NCI-H345 treated with DMSO at 0.1 percent for 48 hours (cell line): ENCODE measurements around the gene TMTC4.
"Not testable (repeated sequence)": the region's sequence is repeated elsewhere in the genome, so short reads cannot be mapped to it uniquely, and the experiment has no call there.

Source experiments
- DNase-seq: peaks from one replicate; lab custom pipeline; 2025; ENCODE audit not compliant: unreplicated experiment; lab: John Stamatoyannopoulos, UW

The TMTC4 gene

GRCh38 chr13:100633461-100633860 lies 41.1 kb downstream of the TMTC4 start:
- DNase-seq = no peak

DNA sequence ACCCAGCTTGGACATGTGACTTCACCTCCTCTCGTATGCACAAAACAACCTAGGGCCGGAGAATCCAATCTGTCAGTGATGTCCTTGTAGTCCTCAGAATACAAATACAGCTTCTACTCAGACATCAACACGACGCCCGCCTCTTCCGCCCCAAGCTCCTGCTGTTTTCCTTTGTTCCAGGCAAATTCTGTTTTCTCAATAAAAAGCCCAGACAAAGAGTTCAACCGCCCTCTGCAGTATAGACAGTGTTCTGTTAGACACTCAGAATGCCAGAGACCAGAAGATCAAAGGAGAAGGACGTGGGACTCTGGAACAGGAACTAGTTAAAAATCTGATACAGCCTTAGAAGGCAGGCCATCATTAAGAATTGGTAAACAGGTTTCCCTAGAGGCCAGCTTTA lies 44.0 kb downstream of the TMTC4 start:
- peak; percentile 91 for DNase-seq

DNA sequence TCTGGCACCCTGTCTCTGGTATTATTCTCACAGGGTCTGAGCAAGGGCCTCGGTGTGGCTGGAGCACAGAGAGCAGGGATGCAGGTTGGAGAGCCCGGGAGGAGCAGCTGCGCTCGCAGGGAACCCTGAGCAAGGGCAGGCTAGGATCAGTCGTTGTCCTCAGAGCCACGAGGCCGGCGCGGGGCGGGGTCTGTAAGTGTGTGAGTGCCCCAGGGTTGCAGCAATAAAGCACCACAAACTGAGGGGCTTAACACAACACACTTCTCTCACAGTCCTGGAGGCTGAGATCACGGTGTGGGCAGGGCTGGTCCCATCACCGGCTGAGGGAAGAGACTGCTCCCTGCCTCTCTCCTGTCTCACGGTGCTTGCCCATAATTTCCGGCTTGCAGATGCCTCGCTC lies 47.5 kb downstream of the TMTC4 start:
- no peak for DNase-seq

- DNase-seq = no peak
Observed at GRCh38 chr13:100625447-100625846, 49.1 kb downstream of the TMTC4 start.

- DNase-seq = no peak
Observed at GRCh38 chr13:100620792-100621191, 53.8 kb downstream of the TMTC4 start.

- DNase-seq = no peak
Observed at GRCh38 chr13:100619940-100620339, 54.7 kb downstream of the TMTC4 start.

DNA sequence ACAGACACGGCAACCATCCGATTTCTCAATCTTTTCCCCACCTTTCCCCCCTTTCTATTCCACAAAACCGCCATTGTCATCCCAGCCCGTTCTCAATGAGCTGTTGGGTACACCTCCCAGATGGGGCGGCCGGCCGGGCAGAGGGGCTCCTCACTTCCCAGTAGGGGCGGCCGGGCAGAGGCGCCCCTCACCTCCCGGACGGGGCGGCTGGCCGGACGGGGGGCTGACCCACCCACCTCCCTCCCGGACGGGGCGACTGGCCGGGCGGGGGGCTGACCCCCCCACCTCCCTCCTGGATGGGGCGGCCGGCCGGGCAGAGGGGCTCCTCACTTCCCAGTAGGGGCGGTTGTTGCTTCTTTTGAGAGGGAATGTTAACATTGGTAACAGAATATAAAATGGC lies 55.7 kb downstream of the TMTC4 start:
- not testable (repeated sequence) for DNase-seq

- no peak for DNase-seq
Observed at GRCh38 chr13:100613031-100613430, 61.6 kb downstream of the TMTC4 start.

GRCh38 chr13:100611678-100612492 lies 62.7 kb downstream of the TMTC4 start:
- DNase-seq = no peak

DNA sequence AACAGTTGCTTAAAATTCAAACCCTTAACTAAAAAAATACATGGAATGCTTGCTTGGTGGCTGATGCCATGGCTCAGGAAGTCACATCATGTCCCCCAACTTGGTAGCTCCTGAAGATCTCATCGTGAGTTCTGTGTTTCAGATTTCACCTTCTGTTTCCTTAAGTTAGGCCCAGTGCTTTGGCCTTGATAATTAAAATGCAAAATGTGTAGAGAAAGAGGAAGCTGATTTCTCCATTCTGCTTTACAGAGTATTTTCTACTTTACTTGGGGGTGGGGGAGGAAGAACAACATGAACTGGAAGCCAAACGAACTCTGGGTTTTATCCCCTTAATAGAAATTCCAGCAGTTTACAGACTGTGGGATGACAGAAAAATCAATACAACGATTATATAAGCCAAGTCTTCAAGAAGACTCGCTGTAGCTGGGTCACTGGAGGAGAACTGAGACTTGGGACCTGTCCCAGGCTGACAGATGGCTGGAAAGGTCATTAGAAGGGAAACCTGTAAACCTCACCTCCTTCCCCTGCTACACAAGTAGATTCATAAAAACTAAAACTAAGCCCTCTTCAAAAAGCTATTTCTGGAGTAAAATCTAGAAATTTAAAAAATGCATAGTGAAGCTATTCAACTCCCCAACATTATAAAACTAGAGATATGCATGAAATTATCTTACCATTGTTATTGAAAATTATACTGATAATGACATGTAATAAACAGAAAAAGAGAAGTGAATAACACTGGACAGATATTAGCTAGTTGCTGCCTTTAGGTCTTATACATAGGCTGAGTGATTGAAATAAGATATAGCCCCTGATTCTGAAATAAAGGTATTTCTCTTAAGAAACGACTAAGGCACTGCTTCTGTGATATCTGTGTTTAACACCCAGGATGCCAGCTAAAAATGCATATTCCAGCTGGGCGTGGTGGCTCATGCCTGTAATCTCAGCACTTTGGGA lies 63.9 kb downstream of the TMTC4 start:
- DNase-seq = no peak

DNA sequence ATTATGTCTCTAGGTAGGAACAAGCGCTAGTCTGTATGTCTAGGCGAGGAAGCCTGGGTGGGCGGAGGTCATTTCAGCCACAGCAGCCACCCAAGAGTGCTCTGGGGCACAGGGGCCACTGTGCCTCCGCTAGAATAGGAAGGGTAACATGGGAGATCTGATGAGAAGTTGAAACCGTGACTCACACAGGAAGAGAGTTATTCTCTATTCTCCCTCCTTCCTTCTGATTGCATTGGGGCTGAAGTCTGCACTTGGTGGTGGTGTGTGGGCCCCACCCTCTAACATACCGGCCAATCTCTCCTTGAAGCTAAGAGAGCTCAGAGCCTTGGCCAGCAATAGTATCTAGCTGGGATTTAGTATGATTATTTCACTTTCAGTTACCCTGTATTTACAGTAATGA lies 65.7 kb downstream of the TMTC4 start:
- DNase-seq = no peak

DNA sequence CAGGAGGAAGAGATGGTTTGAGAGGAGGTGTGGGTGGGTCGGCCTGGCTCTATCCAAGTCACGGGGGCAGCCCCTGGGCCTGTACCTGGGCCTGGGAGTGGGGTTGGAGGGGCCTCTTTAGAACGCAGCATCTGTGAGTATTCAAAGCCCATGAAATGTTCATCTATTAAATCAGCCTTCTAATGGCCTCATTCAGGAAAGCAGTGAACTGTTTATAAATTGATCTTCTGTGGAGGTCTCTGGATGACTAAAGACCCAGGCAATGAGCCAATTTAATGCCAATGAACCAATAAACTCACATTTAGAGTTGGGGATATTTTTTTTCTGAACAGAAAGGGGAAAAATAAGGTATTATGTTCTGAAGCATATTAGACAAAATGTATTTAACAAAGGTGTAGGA lies 66.1 kb downstream of the TMTC4 start:
- no peak for DNase-seq

DNA sequence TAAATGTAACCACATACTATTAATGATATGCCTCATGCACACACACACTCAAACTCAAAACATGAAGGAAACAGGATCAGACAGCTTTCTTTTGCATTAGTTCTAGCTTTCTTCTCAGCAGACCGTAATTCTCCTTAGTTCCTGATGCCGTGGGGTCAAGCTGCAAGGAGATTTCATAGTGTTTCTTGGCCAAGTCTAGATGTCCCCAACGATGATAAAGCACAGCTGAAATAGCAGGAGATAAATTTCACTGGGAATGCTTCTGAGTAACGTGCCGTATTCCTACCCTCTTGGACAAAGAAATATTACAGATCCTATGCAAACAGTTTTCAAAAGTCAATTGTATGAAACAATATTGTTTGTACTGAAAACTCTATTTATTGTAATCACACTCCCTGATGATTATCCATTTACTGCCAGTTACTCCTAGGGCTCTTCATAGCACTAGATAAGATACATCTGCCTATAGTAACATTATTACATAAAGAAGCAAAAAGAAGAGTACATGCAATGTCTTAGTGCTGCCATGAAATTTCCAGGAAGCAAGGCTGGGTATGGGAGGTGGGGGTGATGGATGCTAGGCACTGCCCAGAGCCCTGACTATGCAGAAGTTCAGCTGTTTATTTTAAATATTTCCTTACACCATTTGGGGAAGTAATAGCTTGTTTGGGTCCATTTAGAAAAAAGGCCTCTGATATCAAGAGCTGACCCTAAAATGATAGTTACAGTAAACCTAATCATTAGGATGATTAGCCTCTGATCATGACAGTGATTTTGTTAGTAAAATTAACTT lies 69.5 kb downstream of the TMTC4 start:
- no peak for DNase-seq

DNA sequence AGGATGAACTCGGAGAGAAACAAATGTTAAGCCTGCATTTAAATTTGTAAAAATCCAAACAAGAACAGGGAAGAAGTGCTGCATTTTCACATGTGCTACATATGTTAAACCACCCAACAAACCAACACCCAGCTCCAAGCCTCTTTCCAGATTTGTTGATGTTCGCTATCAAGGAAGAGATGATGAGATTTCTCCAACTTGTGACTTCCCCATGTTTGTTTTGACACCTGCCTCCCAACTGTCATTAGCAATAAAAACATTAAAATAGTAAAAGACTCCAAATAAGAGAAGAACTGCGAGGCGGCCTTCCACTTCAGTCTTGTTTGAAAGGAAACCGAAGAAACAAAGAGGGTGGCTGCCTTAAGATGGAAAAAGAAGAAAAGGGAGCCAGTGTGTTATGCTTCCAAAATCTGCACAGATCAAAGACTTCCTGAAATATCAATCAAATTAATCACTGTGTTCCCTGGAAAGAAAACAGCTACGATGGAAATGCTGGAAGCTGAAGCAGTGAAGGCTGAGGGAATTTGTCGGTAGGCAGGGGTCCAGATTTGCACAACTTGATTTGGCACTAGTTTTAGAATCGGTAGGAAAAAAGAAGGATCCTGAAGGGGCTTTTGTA lies 72.0 kb downstream of the TMTC4 start:
- no peak for DNase-seq

GRCh38 chr13:100601716-100602115 lies 72.9 kb downstream of the TMTC4 start:
- no peak for DNase-seq

DNA sequence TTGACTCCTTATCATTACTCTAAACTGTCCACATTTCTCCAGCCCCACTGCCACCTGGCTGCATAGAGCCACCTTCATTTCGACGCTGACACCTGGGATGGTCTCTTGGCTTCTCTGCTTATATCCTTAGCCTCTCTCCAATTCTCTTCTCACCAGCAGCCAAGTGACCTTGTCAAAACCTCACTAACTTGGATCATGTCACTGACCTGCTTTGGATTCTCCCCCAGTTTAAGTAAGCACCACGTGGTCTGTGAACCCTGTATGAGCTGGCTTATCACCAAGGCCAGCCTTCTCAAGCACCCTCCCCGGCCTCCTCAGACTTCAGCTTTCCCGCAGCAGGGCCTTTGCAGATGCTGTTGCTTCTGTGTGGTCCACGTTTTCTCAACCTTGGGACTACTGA lies 73.7 kb downstream of the TMTC4 start:
- DNase-seq = no peak

GRCh38 chr13:100600461-100600860 lies 74.1 kb downstream of the TMTC4 start:
- DNase-seq = no peak

DNA sequence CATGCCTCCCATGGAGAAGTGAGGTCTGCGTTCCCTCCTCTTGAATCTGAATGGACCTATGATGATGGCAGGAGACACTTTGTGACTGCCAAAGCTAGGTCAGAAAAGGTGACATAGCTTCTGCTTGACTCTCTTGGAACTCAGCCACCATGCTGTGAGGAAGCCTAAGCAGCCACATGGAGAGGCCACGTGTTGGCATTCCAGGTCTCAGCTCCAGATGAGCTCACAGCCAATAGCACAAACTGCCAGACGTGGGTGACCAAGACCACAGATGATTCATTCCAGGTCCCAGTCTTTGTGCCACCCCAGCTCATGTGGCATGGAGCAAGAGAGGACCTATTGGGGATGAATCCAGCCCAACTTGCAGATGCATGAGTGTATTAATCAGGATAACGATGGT lies 77.3 kb downstream of the TMTC4 start:
- DNase-seq = no peak

DNA sequence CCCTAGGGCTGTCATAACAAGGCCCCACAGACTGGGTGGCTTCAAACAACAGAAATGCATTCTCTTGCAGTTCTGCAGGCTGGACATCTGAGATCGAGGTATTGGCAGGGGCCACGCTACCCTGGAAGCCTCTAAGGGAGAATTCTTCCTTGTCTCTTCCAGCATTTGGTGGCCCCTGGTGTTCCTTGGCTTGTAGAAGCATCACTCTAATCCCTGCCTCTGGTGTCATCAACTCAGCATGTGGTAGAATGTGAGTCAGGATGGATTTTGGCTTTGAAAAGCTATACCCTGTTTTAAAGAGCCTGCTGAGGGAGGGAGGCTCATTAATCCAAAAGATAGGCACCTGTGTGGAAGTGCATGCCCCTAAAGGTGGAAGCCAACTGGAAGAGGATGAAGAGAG lies 78.1 kb downstream of the TMTC4 start:
- no peak for DNase-seq

DNA sequence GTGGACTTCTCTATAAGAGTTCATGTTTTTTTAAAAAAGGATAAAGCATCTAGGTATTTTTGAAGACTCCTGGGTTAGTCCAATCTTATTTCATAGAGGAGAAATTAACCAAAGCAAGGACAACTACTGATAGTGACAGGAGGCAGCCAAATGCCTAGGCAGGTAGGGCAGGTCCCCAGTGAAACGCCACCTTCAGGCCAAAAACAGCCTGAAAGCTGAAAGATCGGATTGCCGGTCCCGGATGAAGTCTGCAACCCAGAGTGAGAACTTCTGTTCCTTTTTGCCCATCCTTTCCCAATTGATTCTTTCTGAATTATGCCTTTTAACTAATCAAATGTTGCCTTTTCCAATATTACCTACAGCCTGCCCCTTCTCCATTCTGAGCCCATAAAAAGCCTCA lies 79.9 kb downstream of the TMTC4 start:
- no peak for DNase-seq

DNA sequence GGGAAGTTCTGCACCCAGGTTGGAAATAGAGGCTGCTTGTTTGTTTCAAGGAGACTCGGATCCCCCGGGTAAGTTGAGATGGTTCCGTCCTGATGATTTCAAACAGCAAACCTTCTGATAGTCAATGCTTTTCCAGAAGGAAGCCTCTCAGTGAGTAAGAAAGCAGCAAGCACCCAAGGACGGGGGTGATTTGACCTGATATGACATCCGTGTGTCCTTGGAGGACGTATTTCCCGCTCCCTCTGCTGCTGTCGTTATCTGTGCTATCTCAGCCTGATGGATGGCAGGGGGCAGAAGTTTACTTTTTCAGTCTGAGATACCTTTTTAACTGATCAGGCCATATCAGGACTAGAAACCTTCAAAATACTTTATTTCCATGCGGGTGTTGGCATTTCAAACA lies 80.3 kb downstream of the TMTC4 start:
- DNase-seq = no peak
